Cardiac fibroblast (primary cell): Measurements from ENCODE around the gene ZNF468.
"Not testable (repeated sequence)": the region's sequence is repeated elsewhere in the genome, so short reads cannot be mapped to it uniquely, and the experiment has no call there.

ENCODE experiments used
- DNase-seq, 2 donors: peaks; one replicate each; pipeline versions ENCODE4 v3.0.0 to v3.0.0-alpha.2; 2010; ENCODE audit warnings: low read depth in 2 of 2
- H3K4me3 ChIP-seq, 2 donors: replicated peaks in 1 of 2; 1 replicate in 1 of 2; 2 replicates in 1 of 2; pipeline ENCODE4 v1.5.1; 2011; ENCODE audit warnings: low read depth in 2 of 2, low read length in 2 of 2, mild to moderate bottlenecking in 2 of 2, moderate library complexity in 1 of 2
- CTCF ChIP-seq: IDR thresholded peaks from one replicate; pipeline ENCODE4 v1.5.1; 2011; ENCODE audit warnings: low read depth, mild to moderate bottlenecking, low read length, inconsistent platforms

The ZNF468 gene

DNA sequence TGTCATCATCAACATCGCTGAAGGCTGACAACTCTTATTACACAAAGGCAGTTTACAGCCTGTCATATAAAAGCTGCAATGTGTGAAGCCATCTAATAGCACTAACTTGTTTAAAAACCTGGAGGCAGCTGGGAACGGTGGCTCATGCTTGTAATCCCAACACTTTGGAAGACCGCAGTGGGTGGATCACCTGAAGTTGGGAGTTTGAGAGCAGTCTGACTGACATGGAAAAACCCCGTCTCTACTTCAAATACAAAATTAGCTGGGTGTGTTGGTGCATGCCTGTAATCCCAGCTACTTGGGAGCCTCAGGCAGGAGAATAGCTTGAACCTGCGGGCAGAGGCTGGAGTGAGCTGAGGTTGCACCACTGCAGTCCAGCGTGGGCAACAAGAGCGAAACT is 27.6 kb downstream of the ZNF468 start:
- DNase-seq, H3K4me3 ChIP-seq: not testable (repeated sequence)

DNA sequence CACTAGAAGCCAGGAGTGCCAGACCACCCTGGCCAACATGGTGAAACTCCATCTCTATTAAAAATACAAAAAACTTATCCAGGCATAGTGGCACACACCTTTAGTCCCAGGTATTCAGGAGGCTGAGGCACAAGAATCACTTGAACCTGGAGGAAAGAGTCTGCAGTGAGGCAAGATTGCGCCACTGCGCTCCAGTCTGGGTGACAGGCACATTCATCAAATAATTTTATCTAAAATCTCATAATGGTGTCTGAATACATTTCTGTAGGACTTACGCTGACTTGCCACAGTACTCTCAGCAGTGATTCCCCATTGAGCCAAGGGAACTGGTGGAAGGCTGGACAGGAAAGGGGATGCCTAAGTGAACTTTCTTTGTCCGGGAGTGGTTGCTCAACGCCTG is 31.7 kb downstream of the ZNF468 start:
- no peak for TF ChIP-seq CTCF
- no peak for DNase-seq
- H3K4me3 ChIP-seq = no peak overlapping the region

- no peak overlapping the region for H3K4me3 ChIP-seq
- DNase-seq = no peak
- no peak for TF ChIP-seq CTCF
These were observed 33.7 kb downstream of the ZNF468 start for GRCh38 chr19:52823676-52824075.

GRCh38 chr19:52821204-52821960 is 36.0 kb downstream of the ZNF468 start, which contains the start of gene ZNF28:
TSS of gene ZNF28 (minus strand) at chr19:52821633. CDS start at chr19:52817958, 3,675 bp downstream.
- peak; percentile 45 to 54 for DNase-seq

GRCh38 chr19:52820472-52821203 is 36.8 kb downstream of the ZNF468 start:
- peak overlapping the region; percentile 64 to 65 for H3K4me3 ChIP-seq
- peak; percentile 21 for DNase-seq

More at GRCh38 chr19:52821204-52821960, 36.0 kb downstream of the ZNF468 start, which contains the start of gene ZNF28:
- peak within 1 kb of the TSS; percentile 64 to 65 for H3K4me3 ChIP-seq

DNA sequence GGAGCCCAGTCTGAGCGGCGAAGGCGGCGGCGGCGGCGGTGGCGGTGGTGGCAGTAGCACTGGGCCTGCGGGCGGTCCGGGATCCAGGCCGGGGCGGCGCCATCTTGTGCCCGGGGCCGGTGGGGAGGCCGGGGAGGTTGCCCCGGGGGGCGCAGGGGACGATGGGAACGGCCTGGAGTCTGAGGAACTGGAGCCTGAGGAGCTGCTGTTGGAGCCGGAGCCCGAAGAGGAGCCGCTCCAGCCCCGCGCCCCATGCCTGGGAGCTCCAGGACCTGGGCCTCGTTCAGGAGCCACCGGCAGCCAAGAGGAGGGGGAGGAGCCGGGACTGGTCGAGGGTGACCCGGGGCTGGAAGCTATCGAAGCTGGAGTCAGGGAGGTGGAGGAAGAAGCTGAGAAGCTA is 47.6 kb downstream of the ZNF468 start:
- no peak for DNase-seq
- no peak for TF ChIP-seq CTCF
- no peak overlapping the region for H3K4me3 ChIP-seq

DNA sequence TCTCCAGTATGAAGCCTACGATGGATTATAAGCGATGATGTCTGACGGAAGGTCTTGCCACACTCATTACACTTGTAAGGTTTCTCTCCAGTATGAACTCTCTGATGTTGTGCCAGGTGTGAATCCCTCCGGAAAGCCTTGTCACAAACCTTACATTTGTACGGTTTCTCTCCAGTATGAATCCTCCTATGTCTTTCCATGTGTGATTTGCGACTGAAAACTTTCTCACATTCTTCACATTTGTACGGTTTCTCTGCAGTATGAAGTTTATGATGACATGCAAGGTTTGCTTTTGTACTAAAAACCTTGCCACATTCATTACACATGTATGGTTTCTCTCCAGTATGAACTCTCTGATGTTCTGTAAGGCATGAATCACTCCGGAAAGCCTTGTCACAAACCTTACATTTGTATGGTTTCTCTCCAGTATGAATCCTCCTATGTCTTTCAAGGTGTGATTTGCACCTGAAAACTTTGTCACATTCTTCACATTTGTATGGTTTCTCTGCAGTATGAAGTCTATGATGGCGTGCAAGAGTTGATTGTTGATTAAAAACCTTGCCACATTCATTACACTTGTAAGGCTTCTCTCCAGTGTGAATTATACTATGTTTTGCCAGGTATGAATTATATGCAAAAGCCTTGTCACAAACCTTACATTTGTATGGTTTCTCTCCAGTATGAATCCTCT is 57.3 kb downstream of the ZNF468 start:
- H3K4me3 ChIP-seq, DNase-seq: not testable (repeated sequence)

DNA sequence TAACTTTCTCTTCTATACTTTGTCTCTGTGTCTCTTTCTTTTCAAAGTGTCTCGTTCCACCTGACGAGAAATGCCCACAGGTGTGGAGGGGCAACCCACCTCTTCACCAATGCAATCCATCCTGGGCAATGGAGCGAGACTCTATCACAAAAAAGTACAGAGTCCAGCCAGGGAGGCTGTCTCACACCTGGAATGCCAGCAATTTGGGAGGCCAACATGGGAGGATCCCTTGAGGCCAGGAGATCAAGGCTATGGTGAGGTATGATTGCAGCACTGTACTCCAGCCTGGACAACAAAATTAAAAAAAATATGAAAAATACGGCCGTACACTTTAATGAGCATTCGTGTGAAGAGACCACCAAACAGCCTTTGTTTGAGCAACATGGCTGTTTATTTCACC is 68.0 kb downstream of the ZNF468 start:
- DNase-seq = no peak
- no peak for TF ChIP-seq CTCF
- no peak overlapping the region for H3K4me3 ChIP-seq
